ENCODE measurements around the gene OTOA. TPM values are rescaled to one million over a fixed set of nuclear protein-coding genes. Genes with fewer than 3 reads are reported as not detected.

Gene OTOA
- total RNA-seq, result 1 to 10 TPM in 2 of 4 donors, under 1 TPM in 2; 0.19 to 2.9 (median 0.95) TPM

- TF ChIP-seq, protein P1, sequence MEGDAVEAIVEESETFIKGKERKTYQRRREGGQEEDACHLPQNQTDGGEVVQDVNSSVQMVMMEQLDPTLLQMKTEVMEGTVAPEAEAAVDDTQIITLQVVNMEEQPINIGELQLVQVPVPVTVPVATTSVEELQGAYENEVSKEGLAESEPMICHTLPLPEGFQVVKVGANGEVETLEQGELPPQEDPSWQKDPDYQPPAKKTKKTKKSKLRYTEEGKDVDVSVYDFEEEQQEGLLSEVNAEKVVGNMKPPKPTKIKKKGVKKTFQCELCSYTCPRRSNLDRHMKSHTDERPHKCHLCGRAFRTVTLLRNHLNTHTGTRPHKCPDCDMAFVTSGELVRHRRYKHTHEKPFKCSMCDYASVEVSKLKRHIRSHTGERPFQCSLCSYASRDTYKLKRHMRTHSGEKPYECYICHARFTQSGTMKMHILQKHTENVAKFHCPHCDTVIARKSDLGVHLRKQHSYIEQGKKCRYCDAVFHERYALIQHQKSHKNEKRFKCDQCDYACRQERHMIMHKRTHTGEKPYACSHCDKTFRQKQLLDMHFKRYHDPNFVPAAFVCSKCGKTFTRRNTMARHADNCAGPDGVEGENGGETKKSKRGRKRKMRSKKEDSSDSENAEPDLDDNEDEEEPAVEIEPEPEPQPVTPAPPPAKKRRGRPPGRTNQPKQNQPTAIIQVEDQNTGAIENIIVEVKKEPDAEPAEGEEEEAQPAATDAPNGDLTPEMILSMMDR (IDR thresholded peaks at IDR 0.05; ENCODE audit: low read depth), result no peak
These were observed at the start of gene OTOA for GRCh38 chr16:21663889-21664647. Gene OTOA, plus strand, starts transcription at chr16:21663968. Its CDS starts 14,547 bp downstream, at chr16:21678515.

GRCh38 chr16:21614896-21615295, 48.9 kb upstream of the OTOA start:
- TF ChIP-seq, protein P1 (IDR thresholded peaks at IDR 0.05; ENCODE audit: low read depth), result no peak

DNA sequence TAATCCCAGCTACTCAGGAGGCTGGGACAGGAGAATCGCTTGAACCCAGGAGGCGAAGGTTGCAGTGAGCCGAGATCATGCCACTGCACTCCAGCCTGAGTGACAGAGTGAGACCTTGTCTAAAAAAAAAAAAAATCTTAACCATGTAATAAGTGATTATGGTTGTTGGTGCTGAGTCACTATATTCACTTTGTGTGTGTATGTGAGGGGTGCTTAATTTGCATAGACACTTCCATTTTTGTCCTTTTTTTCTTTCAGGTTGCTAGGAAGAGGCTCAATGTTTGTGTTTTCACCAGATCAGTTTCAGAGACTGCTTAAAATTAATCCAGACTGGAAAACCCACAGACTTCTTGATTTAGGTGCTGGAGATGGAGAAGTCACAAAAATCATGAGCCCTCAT, 46.2 kb upstream of the OTOA start:
- TF ChIP-seq, protein P1 (IDR thresholded peaks at IDR 0.05; ENCODE audit: low read depth), result no peak

DNA sequence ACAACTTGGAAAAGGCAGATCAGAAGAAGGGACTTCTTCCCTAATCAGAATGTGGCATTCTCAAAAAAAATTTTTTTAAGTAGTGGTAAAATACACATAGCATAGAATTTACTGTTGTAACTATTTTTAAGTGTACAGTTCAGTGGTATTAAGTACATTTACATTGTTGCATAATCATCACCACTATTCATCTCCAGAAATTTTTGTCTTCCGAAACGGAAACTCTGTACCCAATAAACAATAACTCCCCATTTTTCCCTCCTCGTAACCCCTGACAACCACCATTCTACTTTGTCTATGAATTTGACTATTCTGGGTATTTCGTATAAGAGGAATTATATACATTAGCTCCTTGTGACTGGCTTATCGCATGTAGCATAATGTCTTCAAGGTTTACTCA, 45.5 kb upstream of the OTOA start:
- TF ChIP-seq, protein P1 (IDR thresholded peaks at IDR 0.05; ENCODE audit: low read depth), result no peak

- TF ChIP-seq, protein P1 (IDR thresholded peaks at IDR 0.05; ENCODE audit: low read depth), result no peak
These were observed 43.9 kb upstream of the OTOA start for GRCh38 chr16:21619765-21620425.

DNA sequence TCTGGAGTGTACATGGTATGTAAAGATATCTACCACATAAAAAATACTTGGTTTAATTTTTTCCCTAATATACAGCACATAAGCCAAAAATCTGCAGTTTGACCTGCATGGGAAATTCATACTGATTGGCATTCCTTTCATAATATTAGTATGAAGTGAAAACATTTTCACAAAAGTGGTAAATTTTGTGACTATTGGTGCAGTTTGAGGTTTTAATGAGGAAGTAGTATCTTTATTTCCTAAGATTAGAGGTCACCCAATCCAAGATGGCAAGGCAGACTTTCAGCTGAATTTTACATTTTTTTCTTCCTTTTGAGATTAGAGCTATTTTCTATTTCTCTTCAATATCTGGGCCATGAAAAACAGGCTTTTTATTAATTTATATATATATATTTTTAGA, 43.2 kb upstream of the OTOA start:
- TF ChIP-seq, protein P1 (IDR thresholded peaks at IDR 0.05; ENCODE audit: low read depth), result no peak

DNA sequence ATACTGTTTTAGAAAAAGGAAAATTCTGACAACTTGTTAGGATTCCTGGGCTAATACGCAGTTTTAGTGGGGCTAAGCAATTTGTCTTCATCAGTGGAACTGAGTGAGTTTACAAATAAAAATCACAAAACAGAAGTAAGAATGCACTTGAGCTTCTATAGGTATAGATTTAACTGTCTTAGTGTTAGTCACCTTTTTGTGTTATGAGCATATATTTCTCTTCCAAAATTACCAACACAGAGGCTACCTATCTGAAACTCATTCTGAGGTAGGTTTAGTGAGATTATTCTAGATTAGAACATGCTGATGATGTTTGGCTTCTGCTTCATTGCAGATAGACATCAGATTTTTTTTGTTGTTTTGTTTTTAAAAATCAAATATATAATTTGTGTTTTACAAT, 41.2 kb upstream of the OTOA start:
- TF ChIP-seq, protein P1 (IDR thresholded peaks at IDR 0.05; ENCODE audit: low read depth), result no peak
